HUES64 (cell line): ENCODE measurements around the gene IGFBP5.
A peak's percentile ranks its signal among the peaks of the same experiment; 100 is the strongest.

ENCODE experiments used
- H3K27ac ChIP-seq: 2 replicates; pipeline ENCODE4 v1.7.0; 2013; ENCODE audit warnings: low read depth, low read length, inconsistent platforms
- H3K27me3 ChIP-seq: 2 replicates; pipeline ENCODE4 v1.6.1; 2013; ENCODE audit warnings: mild to moderate bottlenecking, low read length; ENCODE audit not compliant: insufficient read depth
- H3K36me3 ChIP-seq: 2 replicates; pipeline ENCODE4 v1.6.1; 2013; ENCODE audit warnings: mild to moderate bottlenecking, low read length; ENCODE audit not compliant: insufficient read depth
- H3K4me1 ChIP-seq: 2 replicates; pipeline ENCODE4 v1.6.1; 2013; ENCODE audit warnings: mild to moderate bottlenecking, low read length, moderate library complexity; ENCODE audit not compliant: insufficient read depth
- H3K4me3 ChIP-seq: 2 replicates; pipeline ENCODE4 v1.5.1; 2013; ENCODE audit warnings: mild to moderate bottlenecking, low read length, moderate library complexity
- H3K9ac ChIP-seq: 2 replicates; pipeline ENCODE4 v1.6.1; 2013; ENCODE audit warnings: mild to moderate bottlenecking, low read depth, low read length
- H3K9me3 ChIP-seq: 2 replicates; pipeline ENCODE4 v1.6.1; 2013; ENCODE audit warnings: low read depth, low read length; ENCODE audit not compliant: insufficient read depth
- WGBS: fragments of 150-250, 120-280 bp; methylation state at CpG from one replicate; pipeline ENCODE4 v1.1.7; 2013; ENCODE audit warnings: missing lambda C conversion rate; 5-methylcytosine and 5-hydroxymethylcytosine counted together

The IGFBP5 gene

DNA sequence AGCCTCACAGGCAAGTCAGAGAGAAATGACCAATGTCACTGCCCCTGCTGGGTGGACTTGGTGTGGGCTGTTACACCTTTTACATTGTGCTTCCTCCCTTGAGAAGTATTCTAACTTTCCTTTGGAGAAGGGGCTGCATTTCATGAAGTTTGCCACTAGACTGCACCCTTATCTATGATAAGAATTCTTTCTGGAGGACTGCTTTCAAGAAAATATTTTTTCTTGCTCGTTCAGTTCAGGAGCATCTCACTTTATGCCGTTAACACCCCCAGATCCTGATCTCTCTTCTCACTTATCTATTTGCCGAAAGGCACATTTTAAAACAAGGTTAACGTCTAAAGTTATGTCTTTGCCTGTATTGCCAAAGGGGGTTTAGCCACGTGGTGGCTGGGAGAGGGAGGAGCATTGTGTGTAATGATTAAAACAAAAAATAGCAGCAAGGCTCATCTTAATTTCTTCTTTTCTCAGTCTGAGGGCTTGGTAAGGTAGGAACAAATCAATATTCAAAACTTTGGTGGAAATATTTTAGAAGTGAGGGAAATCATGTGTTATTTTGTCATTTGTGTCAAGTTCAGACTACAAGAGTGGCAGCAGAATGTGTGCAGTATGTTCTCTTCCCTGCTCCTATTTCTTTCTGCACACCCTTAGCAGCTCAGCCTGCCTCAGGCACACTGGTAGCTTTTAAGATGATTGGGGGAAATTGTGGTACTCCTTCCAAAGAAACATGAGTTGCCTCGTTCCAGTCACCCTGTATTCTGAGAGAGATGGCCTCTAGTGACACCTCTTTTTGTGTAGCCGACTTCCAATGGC lies 1.6 kb upstream of the IGFBP5 start:
- Histone ChIP-seq H3K9me3 (no peaks in the 10 kb centered on the region), H3K36me3 (no peaks in the 10 kb centered on the region), H3K4me3 (no peak overlapping the region), H3K27me3 (peaks cover 18% of the 10 kb centered on the region), H3K27ac (no peak overlapping the region), H3K9ac (no peak overlapping the region), H3K4me1 (peaks cover 10% of the 10 kb centered on the region; the same call in 1 of the 2 replicates)
- 66% methylated on average over 7 of the region's 7 CpGs for WGBS

DNA sequence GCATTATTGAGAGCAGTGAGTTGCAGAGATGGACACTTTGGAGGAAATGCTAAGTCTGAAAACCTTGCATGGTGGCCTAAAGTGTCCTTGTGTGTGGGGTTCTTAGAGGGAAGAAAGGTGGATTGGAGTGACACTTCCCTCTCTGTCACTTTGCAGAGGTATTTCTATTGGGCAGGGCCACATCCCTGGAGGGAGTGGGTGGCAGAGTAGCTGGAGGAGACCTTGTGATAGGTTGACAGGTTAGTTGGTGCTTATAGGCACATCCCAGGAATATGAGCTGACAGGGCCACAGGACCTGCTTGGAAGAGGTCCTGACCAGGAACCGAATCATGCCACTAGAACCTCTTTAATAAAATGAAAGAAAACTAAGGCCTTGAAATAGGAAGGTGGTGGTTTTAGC lies 972 bp upstream of the IGFBP5 start:
- H3K4me3 ChIP-seq, result no peak overlapping the region
- H3K9ac ChIP-seq, result no peak overlapping the region
- peaks cover 18% of the 10 kb centered on the region for H3K27me3 ChIP-seq
- peaks cover 11% of the 10 kb centered on the region; the same call in 1 of the 2 replicates for H3K4me1 ChIP-seq
- WGBS, result 80% methylated on average over 1 of the region's 1 CpG
- H3K9me3 ChIP-seq, result no peaks in the 10 kb centered on the region
- no peaks in the 10 kb centered on the region for H3K36me3 ChIP-seq
- H3K27ac ChIP-seq, result no peak overlapping the region

DNA sequence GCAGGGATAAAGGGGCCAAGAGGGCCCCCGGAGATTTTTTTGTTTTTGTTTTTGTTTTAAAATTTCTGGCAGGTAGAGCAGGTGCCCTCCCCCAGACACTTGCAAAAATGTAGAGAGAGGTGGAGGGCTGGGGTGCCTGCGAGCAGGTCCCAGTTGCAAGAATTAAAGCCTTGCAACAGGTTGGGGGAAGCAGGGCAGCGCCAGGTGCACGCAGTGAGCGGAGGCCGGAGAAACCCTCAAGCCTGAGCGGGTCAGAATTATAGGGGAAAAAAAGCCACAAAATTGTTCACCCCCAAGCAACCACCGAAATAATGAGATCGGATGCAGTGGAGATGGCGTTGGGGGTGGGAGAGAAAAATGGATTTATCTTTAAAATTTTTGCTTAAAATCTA lies 527 bp downstream of the IGFBP5 start:
- no peaks in the 10 kb centered on the region for H3K9me3 ChIP-seq
- peaks cover 28% of the 10 kb centered on the region for H3K27me3 ChIP-seq
- no peak overlapping the region for H3K27ac ChIP-seq
- no peaks in the 10 kb centered on the region for H3K36me3 ChIP-seq
- 3% methylated on average over 7 of the region's 10 CpGs for WGBS
- peak overlapping the region; percentile 73 for H3K4me3 ChIP-seq
- H3K9ac ChIP-seq, result peak overlapping the region; percentile 68
- H3K4me1 ChIP-seq, result peaks cover 23% of the 10 kb centered on the region

DNA sequence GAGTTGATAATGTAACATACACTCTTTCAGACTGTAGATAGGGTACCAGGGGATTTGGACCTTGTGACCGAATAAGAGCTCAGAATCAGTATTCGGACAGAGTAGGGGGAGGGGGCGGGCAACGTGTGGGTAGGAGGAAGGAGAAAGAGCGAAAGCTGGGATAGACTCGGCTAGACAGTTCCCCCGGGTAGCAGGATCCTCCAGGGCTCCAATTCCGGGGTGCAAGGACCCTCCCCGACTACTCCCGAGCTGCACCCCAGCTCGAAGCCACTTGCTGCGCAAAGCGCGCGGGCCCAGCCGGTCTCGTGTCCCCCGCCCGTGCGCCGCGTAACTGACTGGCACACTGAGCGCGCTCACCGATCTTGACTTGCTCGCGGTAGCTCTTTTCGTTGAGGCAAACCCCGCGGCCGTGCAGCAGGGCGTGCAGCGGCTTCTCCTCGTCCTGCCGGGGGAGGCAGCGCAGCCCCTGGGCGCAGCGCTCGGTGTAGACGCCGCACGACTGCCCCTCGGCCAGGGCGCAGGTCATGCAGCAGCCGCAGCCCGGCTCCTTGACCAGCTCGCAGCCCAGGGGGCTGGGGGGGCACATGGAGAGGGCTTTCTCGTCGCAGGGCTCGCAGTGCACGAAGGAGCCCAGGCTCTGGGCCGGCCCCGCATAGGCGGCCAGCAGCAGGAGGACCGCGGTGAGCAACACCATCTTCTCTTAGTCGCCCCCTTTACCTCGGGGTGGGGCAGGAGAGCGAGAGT lies 1.1 kb downstream of the IGFBP5 start:
- peak overlapping the region; percentile 68 for H3K9ac ChIP-seq
- peak overlapping the region; percentile 73 for H3K4me3 ChIP-seq
- H3K27ac ChIP-seq, result 0 out of 2 replicates have a peak overlapping the region, but pooled peaks have one; percentile 11
- peaks cover 31% of the 10 kb centered on the region for H3K27me3 ChIP-seq
- H3K9me3 ChIP-seq, result no peaks in the 10 kb centered on the region
- peaks cover 27% of the 10 kb centered on the region for H3K4me1 ChIP-seq
- H3K36me3 ChIP-seq, result no peaks in the 10 kb centered on the region
- WGBS, result under 1% methylated on average over 58 of the region's 59 CpGs

DNA sequence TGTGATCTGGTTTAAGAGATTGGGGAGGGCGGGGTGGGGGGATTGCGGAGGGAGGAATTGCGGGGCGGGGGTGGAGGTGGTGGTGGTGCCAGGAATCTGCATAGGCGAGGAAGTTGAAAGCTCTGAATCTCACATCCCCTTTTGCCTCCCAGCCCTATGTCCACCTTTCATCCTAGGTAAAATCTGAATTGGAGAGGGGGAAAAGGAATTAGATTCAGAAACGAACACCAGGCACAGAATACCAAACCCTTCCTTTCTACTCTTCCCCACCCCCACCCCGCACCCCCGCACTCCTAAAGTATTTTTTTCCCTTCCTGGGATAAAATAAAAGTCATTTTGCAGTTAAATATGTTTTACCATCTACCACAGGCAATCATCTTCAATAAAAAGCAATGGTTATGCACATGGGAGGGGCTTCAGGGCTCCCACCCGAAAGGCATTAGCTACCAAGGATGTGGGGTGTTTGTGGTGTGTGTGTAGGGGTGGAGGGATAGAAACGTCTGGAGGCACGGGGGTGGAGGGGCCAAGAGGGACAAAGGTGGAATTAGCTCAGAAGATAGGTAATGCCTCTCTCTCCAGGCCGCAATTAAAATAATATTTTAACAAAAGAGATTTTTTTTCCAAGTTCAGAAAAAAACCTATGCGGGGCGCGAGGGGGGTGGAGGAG lies 1.8 kb downstream of the IGFBP5 start:
- WGBS, result 4% methylated on average over 6 of the region's 15 CpGs
- Histone ChIP-seq H3K36me3 (no peaks in the 10 kb centered on the region), H3K27me3 (peaks cover 31% of the 10 kb centered on the region), H3K27ac (no peak overlapping the region), H3K9me3 (no peaks in the 10 kb centered on the region), H3K4me1 (peaks cover 31% of the 10 kb centered on the region), H3K4me3 (peak overlapping the region; percentile 73), H3K9ac (peak overlapping the region; percentile 68; the same call in 1 of the 2 replicates)

DNA sequence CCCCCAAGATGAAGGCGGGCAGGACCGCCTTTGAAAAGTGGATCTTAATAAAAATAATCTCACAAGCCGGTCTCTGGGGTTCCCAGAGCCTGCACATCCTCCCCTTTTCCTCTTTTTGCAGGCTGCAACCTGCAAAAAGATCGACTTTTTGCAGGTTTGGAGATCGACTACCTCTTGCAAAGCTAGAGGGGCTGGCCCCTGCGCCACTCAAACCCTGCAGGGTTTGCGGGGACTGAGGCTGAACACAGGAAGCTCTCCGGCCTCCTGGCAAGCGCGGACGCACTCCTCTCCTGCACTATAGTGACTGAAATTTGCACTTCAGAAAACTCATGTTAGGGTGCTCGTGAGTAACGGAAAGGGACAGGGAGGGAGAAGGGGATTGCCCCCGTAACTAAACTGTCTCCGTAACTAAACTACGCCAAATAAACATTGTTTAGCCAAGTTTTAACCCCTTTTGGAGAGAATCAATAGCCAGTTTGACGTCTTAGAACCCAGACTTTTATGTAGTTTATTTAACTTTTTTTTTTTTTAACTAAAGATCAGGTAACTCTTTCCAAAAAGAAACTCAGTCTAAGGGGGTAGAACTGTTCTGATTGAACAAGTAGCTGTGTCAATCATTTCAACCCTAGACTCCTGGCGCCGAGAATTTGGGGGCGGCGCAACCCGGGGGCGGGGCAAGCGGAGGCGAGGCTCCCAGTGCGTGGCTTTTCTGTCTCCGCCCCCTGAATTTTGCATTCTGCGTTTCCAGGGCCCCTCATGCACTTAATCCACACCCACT lies 2.5 kb downstream of the IGFBP5 start:
- Histone ChIP-seq H3K4me1 (peaks cover 38% of the 10 kb centered on the region), H3K9ac (peak overlapping the region; percentile 56; the same call in 1 of the 2 replicates), H3K4me3 (peak overlapping the region; percentile 73), H3K36me3 (no peaks in the 10 kb centered on the region; the same call in 1 of the 2 replicates), H3K9me3 (no peaks in the 10 kb centered on the region), H3K27me3 (peaks cover 31% of the 10 kb centered on the region), H3K27ac (peak overlapping the region; percentile 25; the same call in 1 of the 2 replicates)
- WGBS, result under 1% methylated on average over 27 of the region's 28 CpGs

DNA sequence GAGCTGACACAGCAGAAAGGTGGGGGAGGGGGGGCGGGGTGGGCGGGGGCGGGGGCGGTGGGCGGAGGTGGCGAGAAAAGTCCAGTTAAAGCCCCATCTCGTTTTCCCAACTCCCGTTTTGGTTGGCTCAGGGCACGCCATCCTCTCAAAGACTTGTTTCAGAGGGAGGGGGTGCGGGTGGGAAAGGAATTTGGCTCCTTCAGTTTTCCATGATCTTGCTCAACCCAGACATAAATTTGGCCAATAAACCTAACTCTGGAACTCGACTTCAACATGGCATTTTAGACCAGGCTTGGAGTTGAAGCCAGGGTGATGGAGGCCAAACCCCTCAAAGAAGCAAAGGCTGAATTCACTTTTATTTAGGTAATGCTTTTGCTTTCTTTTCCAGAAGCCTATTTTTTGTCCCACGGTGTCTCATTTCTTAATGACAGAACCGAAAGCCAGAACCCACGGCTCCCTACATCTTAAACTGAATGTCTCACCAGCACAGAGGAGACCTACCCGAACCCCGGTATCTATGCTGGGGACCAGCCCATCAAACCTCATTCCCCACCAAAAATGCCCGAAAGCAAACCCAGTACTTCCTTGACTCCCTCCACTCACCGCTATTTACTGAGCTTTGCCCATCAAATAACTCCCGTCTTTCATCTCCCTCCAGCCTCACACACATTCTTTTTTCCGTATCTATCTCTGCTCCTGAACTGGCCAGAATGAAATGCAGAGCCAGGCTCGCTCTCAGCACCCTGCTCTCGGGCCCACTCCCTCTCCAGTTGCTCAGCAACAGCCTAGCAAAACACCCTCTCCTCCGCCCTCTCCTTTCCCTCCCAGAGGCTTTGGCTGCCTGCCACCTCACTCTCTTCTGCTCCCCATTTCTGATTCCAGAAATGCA lies 4.3 kb downstream of the IGFBP5 start:
- H3K36me3 ChIP-seq, result no peaks in the 10 kb centered on the region; the same call in 1 of the 2 replicates
- no peaks in the 10 kb centered on the region for H3K9me3 ChIP-seq
- H3K9ac ChIP-seq, result no peak overlapping the region
- peak overlapping the region; percentile 73 for H3K4me3 ChIP-seq
- peaks cover 33% of the 10 kb centered on the region for H3K4me1 ChIP-seq
- no peak overlapping the region for H3K27ac ChIP-seq
- 8% methylated on average over 16 of the region's 23 CpGs for WGBS
- peaks cover 31% of the 10 kb centered on the region for H3K27me3 ChIP-seq

DNA sequence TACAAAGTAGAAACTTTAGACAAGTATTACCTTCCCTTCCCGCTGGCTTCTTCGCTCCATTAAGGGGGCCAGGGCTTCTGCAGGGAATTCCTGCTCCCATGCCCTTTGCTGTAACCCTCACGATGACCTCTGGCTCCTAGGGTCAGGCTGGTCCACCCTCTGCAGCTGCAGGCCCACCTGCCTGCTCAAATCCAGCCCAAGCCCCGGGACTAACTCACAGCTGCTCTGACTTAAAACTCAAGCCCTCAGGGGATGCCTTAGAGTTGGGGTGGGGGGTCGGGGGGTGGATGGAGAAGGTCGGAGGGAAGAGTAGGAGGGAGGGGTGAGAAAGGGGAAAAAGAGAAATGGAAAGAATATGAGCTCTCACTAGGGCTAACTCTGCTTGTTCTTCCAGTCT lies 4.9 kb downstream of the IGFBP5 start:
- no peaks in the 10 kb centered on the region for H3K9me3 ChIP-seq
- peaks cover 31% of the 10 kb centered on the region for H3K27me3 ChIP-seq
- H3K36me3 ChIP-seq, result no peaks in the 10 kb centered on the region; the same call in 1 of the 2 replicates
- no peak overlapping the region for H3K9ac ChIP-seq
- no peak overlapping the region for H3K27ac ChIP-seq
- 37% methylated on average over 6 of the region's 6 CpGs for WGBS
- no peak overlapping the region; the same call in 1 of the 2 replicates for H3K4me3 ChIP-seq
- peaks cover 29% of the 10 kb centered on the region for H3K4me1 ChIP-seq

DNA sequence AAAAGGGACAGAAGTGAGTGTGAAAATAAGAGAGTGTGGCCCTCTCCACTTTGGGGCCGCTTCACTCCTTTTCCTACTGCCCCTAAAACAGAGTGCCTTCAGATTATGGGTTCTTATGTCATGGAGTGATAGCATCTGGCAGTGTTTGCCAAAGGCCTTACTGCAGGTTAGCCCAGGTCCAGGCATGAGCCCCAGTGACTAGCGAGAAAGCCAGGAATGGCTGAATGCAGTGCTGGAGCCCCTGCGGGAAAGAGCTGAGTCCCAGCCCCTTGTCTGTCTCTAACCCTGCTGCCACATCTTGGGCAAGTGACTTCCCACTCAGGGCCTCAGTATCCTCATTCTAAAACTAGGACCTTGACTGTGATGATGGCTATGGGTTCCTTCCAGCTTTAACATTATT lies 6.0 kb downstream of the IGFBP5 start:
- peaks cover 29% of the 10 kb centered on the region for H3K4me1 ChIP-seq
- no peak overlapping the region for H3K27ac ChIP-seq
- H3K36me3 ChIP-seq, result no peaks in the 10 kb centered on the region; the same call in 1 of the 2 replicates
- H3K9me3 ChIP-seq, result no peaks in the 10 kb centered on the region
- no peak overlapping the region for H3K4me3 ChIP-seq
- WGBS, result 80% methylated on average over 2 of the region's 3 CpGs
- H3K9ac ChIP-seq, result no peak overlapping the region
- H3K27me3 ChIP-seq, result peaks cover 21% of the 10 kb centered on the region
